ENCODE data around the gene PEPD. TPM values are rescaled to one million over a fixed set of nuclear protein-coding genes. Genes with fewer than 3 reads are reported as not detected.

The PEPD gene
- total and polyA plus RNA-seq, 10 of the 15 experiments (the other 5 are each of a cell fraction or from before 2014, with no cell fraction given) = 1.4 to 52.0 (median 20.2) TPM

DNA sequence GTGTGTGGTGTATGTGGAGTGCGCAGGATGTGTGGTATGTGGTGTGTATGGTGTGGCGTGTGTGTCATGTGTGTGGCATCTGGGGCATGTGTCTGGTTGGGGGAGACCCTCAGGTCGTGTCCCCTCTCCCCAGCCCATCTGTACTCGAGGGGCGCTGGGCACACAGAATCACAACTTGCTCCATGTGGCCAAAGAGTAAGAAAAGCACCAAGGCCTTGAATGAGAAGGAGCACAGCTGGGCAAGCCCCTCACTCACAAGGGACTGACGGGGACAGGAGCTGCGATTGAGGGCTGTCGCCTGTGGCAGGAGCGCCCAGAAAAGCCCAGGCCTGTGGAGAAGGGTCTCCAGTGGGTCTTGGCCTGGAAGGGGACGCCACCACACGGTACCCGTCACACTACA is 62.8 kb downstream of the PEPD start:
- H4K20me1 ChIP-seq (ENCODE audit: control insufficient read depth, insufficient read depth) = no peaks in the 10 kb centered on the region
- no peak overlapping the region for H3K4me3 ChIP-seq
- H2AFZ ChIP-seq (ENCODE audit: control insufficient read depth, low read depth, low read length) = no peak overlapping the region
- no peak overlapping the region for H3K27ac ChIP-seq (ENCODE audit: control insufficient read depth, insufficient read depth)
- H3K36me3 ChIP-seq (ENCODE audit: control insufficient read depth in 2 of 2, insufficient read depth in 2 of 2, low read length in 1 of 2) = no peaks in the 10 kb centered on the region
- no peak overlapping the region for H3K9ac ChIP-seq (ENCODE audit: control insufficient read depth, insufficient read depth, low read length)
- intact Hi-C loops (cut with micrococcal nuclease; ENCODE audit: unreplicated experiment) = no loop called here
- SMC1A ChIA-PET (ENCODE audit: uncharacterized antibody, unreplicated experiment) = no interaction called here
- 66% methylated on average over 10 of the region's 12 CpGs for WGBS (ENCODE audit: insufficient coverage, insufficient replicate concordance, low lambda C conversion rate, missing lambda C conversion rate)
- no peaks in the 10 kb centered on the region for H3K79me2 ChIP-seq (ENCODE audit: control insufficient read depth, insufficient read depth, low read length)
- BruUV-seq (replicated peaks) = no TSS peak
- RAD21 ChIA-PET (ENCODE audit: unreplicated experiment) = no interaction called here
- POLR2A ChIA-PET = no interaction called here
- no peaks in the 10 kb centered on the region for H3K4me1 ChIP-seq (ENCODE audit: control insufficient read depth, insufficient read depth, low read length)
- in situ Hi-C loops (cut with MboI) = no loop called here
- CTCF ChIA-PET = no interaction called here
- DNase-seq (ENCODE audit: low read depth, low spot score) (no peak), FAIRE-seq (no peak), ATAC-seq (no peak)
- no peaks in the 10 kb centered on the region for H3K27me3 ChIP-seq (replicated peaks in 1 of 2; ENCODE audit: control insufficient read depth in 2 of 2, insufficient read depth in 2 of 2, low read length in 1 of 2)
- TF ChIP-seq IRF4 (IDR thresholded peaks at IDR 0.05; ENCODE audit: low read depth, low read length) = no peak
- TF ChIP-seq EED (IDR thresholded peaks at IDR 0.05; ENCODE audit: low read depth) = no peak
- TF ChIP-seq, protein P1, sequence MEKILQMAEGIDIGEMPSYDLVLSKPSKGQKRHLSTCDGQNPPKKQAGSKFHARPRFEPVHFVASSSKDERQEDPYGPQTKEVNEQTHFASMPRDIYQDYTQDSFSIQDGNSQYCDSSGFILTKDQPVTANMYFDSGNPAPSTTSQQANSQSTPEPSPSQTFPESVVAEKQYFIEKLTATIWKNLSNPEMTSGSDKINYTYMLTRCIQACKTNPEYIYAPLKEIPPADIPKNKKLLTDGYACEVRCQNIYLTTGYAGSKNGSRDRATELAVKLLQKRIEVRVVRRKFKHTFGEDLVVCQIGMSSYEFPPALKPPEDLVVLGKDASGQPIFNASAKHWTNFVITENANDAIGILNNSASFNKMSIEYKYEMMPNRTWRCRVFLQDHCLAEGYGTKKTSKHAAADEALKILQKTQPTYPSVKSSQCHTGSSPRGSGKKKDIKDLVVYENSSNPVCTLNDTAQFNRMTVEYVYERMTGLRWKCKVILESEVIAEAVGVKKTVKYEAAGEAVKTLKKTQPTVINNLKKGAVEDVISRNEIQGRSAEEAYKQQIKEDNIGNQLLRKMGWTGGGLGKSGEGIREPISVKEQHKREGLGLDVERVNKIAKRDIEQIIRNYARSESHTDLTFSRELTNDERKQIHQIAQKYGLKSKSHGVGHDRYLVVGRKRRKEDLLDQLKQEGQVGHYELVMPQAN (conservative IDR thresholded peaks at IDR 0.05) = no peak
- no peaks in the 10 kb centered on the region for H3K9me3 ChIP-seq (replicated peaks; ENCODE audit: control insufficient read depth, insufficient read depth, low read length)
- H3K4me2 ChIP-seq (ENCODE audit: control insufficient read depth, insufficient read depth) = no peak overlapping the region

- H3K4me3 ChIP-seq = no peak overlapping the region
- H3K79me2 ChIP-seq (ENCODE audit: control insufficient read depth, insufficient read depth, low read length) = no peaks in the 10 kb centered on the region
- CTCF ChIA-PET = no interaction called here
- H3K9me3 ChIP-seq (replicated peaks; ENCODE audit: control insufficient read depth, insufficient read depth, low read length) = no peaks in the 10 kb centered on the region
- no peak overlapping the region for H3K27ac ChIP-seq (ENCODE audit: control insufficient read depth, insufficient read depth)
- in situ Hi-C loops (cut with MboI) = no loop called here
- no peak overlapping the region for H2AFZ ChIP-seq (ENCODE audit: control insufficient read depth, low read depth, low read length)
- ATAC-seq (no peak), DNase-seq (ENCODE audit: low read depth, low spot score) (no peak), FAIRE-seq (peak; percentile 31)
- WGBS (ENCODE audit: insufficient coverage, insufficient replicate concordance, low lambda C conversion rate, missing lambda C conversion rate) = 91% methylated on average over 8 of the region's 8 CpGs
- H3K36me3 ChIP-seq (ENCODE audit: control insufficient read depth in 2 of 2, insufficient read depth in 2 of 2, low read length in 1 of 2) = no peaks in the 10 kb centered on the region
- intact Hi-C loops (cut with micrococcal nuclease; ENCODE audit: unreplicated experiment) = no loop called here
- no peaks in the 10 kb centered on the region for H4K20me1 ChIP-seq (ENCODE audit: control insufficient read depth, insufficient read depth)
- H3K4me2 ChIP-seq (ENCODE audit: control insufficient read depth, insufficient read depth) = no peak overlapping the region
- SMC1A ChIA-PET (ENCODE audit: uncharacterized antibody, unreplicated experiment) = no interaction called here
- no peaks in the 10 kb centered on the region for H3K4me1 ChIP-seq (ENCODE audit: control insufficient read depth, insufficient read depth, low read length)
- no peaks in the 10 kb centered on the region for H3K27me3 ChIP-seq (replicated peaks in 1 of 2; ENCODE audit: control insufficient read depth in 2 of 2, insufficient read depth in 2 of 2, low read length in 1 of 2)
- RAD21 ChIA-PET (ENCODE audit: unreplicated experiment) = no interaction called here
- POLR2A ChIA-PET = no interaction called here
- no TSS peak for BruUV-seq (replicated peaks)
- no peak overlapping the region for H3K9ac ChIP-seq (ENCODE audit: control insufficient read depth, insufficient read depth, low read length)
- TF ChIP-seq, protein P2, sequence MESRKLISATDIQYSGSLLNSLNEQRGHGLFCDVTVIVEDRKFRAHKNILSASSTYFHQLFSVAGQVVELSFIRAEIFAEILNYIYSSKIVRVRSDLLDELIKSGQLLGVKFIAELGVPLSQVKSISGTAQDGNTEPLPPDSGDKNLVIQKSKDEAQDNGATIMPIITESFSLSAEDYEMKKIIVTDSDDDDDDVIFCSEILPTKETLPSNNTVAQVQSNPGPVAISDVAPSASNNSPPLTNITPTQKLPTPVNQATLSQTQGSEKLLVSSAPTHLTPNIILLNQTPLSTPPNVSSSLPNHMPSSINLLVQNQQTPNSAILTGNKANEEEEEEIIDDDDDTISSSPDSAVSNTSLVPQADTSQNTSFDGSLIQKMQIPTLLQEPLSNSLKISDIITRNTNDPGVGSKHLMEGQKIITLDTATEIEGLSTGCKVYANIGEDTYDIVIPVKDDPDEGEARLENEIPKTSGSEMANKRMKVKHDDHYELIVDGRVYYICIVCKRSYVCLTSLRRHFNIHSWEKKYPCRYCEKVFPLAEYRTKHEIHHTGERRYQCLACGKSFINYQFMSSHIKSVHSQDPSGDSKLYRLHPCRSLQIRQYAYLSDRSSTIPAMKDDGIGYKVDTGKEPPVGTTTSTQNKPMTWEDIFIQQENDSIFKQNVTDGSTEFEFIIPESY (IDR thresholded peaks at IDR 0.05) = no peak
- TF ChIP-seq PBX3 (IDR thresholded peaks at IDR 0.05; ENCODE audit: insufficient replicate concordance, low read depth, low read length) (no peak), CREB1 (IDR thresholded peaks at IDR 0.05; ENCODE audit: low read depth) (no peak), RELA (IDR thresholded peaks at IDR 0.05; ENCODE audit: borderline replicate concordance, partially characterized antibody) (no peak), NR2C1 (IDR thresholded peaks at IDR 0.05) (no peak), ZSCAN29 (IDR thresholded peaks at IDR 0.05) (no peak), ETV6 (conservative IDR thresholded peaks at IDR 0.05 in 1 of 2, IDR thresholded peaks at IDR 0.05 in 1 of 2; ENCODE audit: borderline replicate concordance in 1 of 2, low read depth in 1 of 2) (no peak), MXI1 (IDR thresholded peaks at IDR 0.05; ENCODE audit: low read depth, low read length) (no peak), NR2F1 (conservative IDR thresholded peaks at IDR 0.05) (no peak)
Measured at GRCh38 chr19:33458171-33458633, 63.4 kb downstream of the PEPD start.
